Measurements from ENCODE around the gene ADAMTSL3. TPM values are rescaled to one million over a fixed set of nuclear protein-coding genes. Genes with fewer than 3 reads are reported as not detected.

ADAMTSL3 gene
- total and polyA plus RNA-seq, 2 donors (not counting 1 experiment from before 2014, with no cell fraction given) = 0.01 TPM; not detected in 1

- Histone ChIP-seq H3K9ac (ENCODE audit: low read length) (no peak overlapping the region), H3K27ac (ENCODE audit: low read length in 2 of 2) (no peak overlapping the region), H3K9me3 (ENCODE audit: control extremely low read depth in 1 of 3, control insufficient read depth in 2 of 3, insufficient read depth in 1 of 3, low read length in 2 of 3) (peaks cover 0 to 10% (median 0%) of the 10 kb centered on the region in 3 donors), H2AFZ (ENCODE audit: insufficient read depth, low read depth, low read length, poor library complexity, severe bottlenecking) (no peak overlapping the region), H3K4me2 (replicated peaks; ENCODE audit: low read depth, low read length, poor library complexity, severe bottlenecking) (no peak overlapping the region), H3K4me3 (ENCODE audit: control extremely low read depth in 1 of 5, extremely low read depth in 1 of 5, insufficient read depth in 1 of 5, low read depth in 2 of 5, low read length in 4 of 5) (no peak overlapping the region), H4K20me1 (ENCODE audit: control insufficient read depth, insufficient read depth, low read length, poor library complexity, severe bottlenecking) (no peaks in the 10 kb centered on the region), H3K27me3 (replicated peaks in 1 of 4; ENCODE audit: control extremely low read depth in 1 of 4, control insufficient read depth in 3 of 4, insufficient read depth in 4 of 4, low read length in 3 of 4) (peaks cover 0 to 37% (median 1%) of the 10 kb centered on the region in 4 experiments), H3K79me2 (ENCODE audit: control insufficient read depth, insufficient read depth, low read length) (no peaks in the 10 kb centered on the region), H3K4me1 (ENCODE audit: control insufficient read depth in 2 of 2, insufficient read depth in 2 of 2, low read length in 2 of 2) (no peaks in the 10 kb centered on the region), H3K36me3 (replicated peaks in 1 of 2; ENCODE audit: control extremely low read depth in 1 of 2, control insufficient read depth in 1 of 2, extremely low read depth in 1 of 2, insufficient read depth in 2 of 2, low read length in 1 of 2) (no peaks in the 10 kb centered on the region)
- H3K27me3 Mint-ChIP-seq = peaks cover 33% of the 10 kb centered on the region
- no peak for DNase-seq
- no peak for ATAC-seq (ENCODE audit: low read depth)
- 100% methylated on average over 3 of the region's 10 CpGs for WGBS (ENCODE audit: insufficient coverage)
- CTCF ChIA-PET = no interaction called here
- no peak overlapping the region for H3K27ac Mint-ChIP-seq
- POLR2A ChIA-PET = no interaction called here
- H3K4me3 Mint-ChIP-seq = no peak overlapping the region
- H3K9me3 Mint-ChIP-seq (ENCODE audit: insufficient read depth) = no peaks in the 10 kb centered on the region
- intact Hi-C loops (cut with micrococcal nuclease) = no loop called here
- no peak for TF ChIP-seq CTCF (IDR thresholded peaks at IDR 0.05)
- H3K4me1 Mint-ChIP-seq = no peaks in the 10 kb centered on the region
Observed at GRCh38 chr15:83656943-83657528, 3.1 kb downstream of the ADAMTSL3 start.

DNA sequence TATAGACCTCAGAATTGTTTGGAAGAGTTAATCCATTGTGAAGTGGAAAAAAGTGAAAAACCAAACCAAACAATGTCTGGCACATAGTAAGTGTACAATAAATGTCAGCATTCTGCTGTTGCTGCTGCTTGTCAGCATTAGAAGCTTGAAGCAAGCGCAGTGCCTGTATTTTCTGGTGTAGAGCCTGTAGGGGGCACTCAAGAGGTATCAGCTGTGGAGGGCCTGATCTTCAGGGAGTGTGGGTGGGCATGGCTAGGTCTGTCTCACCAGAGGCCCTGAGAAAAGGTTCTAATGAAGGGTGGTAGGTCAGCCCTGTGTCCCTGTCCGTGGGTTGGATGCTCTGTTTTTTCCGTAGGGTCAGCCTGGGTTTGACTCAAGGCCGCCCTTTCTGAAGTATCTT, 3.6 kb downstream of the ADAMTSL3 start:
- no peak overlapping the region for H2AFZ ChIP-seq (ENCODE audit: insufficient read depth, low read depth, low read length, poor library complexity, severe bottlenecking)
- ChIA-PET CTCF (no interaction called here), POLR2A (no interaction called here)
- no peaks in the 10 kb centered on the region for H3K4me1 ChIP-seq (ENCODE audit: control insufficient read depth in 2 of 2, insufficient read depth in 2 of 2, low read length in 2 of 2)
- no peak overlapping the region for H3K4me2 ChIP-seq (replicated peaks; ENCODE audit: low read depth, low read length, poor library complexity, severe bottlenecking)
- TF ChIP-seq EZH2 (IDR thresholded peaks at IDR 0.05; ENCODE audit: borderline replicate concordance, insufficient read depth, low read depth, low read length, poor library complexity, severe bottlenecking) (no peak), CTCF (IDR thresholded peaks at IDR 0.05) (no peak)
- H4K20me1 ChIP-seq (ENCODE audit: control insufficient read depth, insufficient read depth, low read length, poor library complexity, severe bottlenecking) = no peaks in the 10 kb centered on the region
- no peak overlapping the region for H3K9ac ChIP-seq (ENCODE audit: low read length)
- H3K27me3 ChIP-seq (replicated peaks in 1 of 4; ENCODE audit: control extremely low read depth in 1 of 4, control insufficient read depth in 3 of 4, insufficient read depth in 4 of 4, low read length in 3 of 4) = peaks cover 0 to 33% (median 1%) of the 10 kb centered on the region in 4 experiments
- H3K9me3 ChIP-seq (ENCODE audit: control extremely low read depth in 1 of 3, control insufficient read depth in 2 of 3, insufficient read depth in 1 of 3, low read length in 2 of 3) = peaks cover 0 to 10% (median 0%) of the 10 kb centered on the region in 3 donors
- H3K4me3 ChIP-seq (ENCODE audit: control extremely low read depth in 1 of 5, extremely low read depth in 1 of 5, insufficient read depth in 1 of 5, low read depth in 2 of 5, low read length in 4 of 5) = no peak overlapping the region
- Mint-ChIP-seq H3K9me3 (ENCODE audit: insufficient read depth) (no peaks in the 10 kb centered on the region), H3K27me3 (peaks cover 27% of the 10 kb centered on the region), H3K27ac (no peak overlapping the region), H3K4me1 (no peaks in the 10 kb centered on the region), H3K4me3 (no peak overlapping the region)
- 84% methylated on average over 4 of the region's 4 CpGs for WGBS (ENCODE audit: insufficient coverage)
- no peak for DNase-seq
- intact Hi-C loops (cut with micrococcal nuclease) = no loop called here
- H3K36me3 ChIP-seq (replicated peaks in 1 of 2; ENCODE audit: control extremely low read depth in 1 of 2, control insufficient read depth in 1 of 2, extremely low read depth in 1 of 2, insufficient read depth in 2 of 2, low read length in 1 of 2) = no peaks in the 10 kb centered on the region
- H3K79me2 ChIP-seq (ENCODE audit: control insufficient read depth, insufficient read depth, low read length) = no peaks in the 10 kb centered on the region
- no peak overlapping the region for H3K27ac ChIP-seq (ENCODE audit: low read length in 2 of 2)
- no peak for ATAC-seq (ENCODE audit: low read depth)
